IMR-90 (cell line): ENCODE measurements around the gene ARHGAP10. TPM values are rescaled to one million over a fixed set of nuclear protein-coding genes. Genes with fewer than 3 reads are reported as not detected.
A peak's percentile ranks its signal among the peaks of the same experiment; 100 is the strongest.

Source experiments
- ATAC-seq: fragments of 200-7000 bp; cut with Tn5 transposase; 2 replicates; pipeline ENCODE4 v1.9.1; 2020; ENCODE audit warnings: low read depth, mild to moderate bottlenecking, moderate library complexity
- BruUV-seq: library from RNA; stranded (reverse); fragments of 400-500 nt; replicated peaks from 2 replicates; lab custom pipeline; 2021; lab: Mats Ljungman, UMichigan
- CTCF ChIA-PET: fragments of 300-600 bp; formaldehyde crosslinking; extraction: SDS; loops from one replicate; lab custom pipeline; 2021; ENCODE audit warnings: antibody characterized with exemption; lab: Yijun Ruan, JAX
- POLR2A ChIA-PET: fragments of 300-600 bp; sonication (Branson Sonifier 250); formaldehyde crosslinking; loops from one replicate; lab custom pipeline; 2022; ENCODE audit warnings: antibody characterized with exemption; ENCODE audit not compliant: unreplicated experiment; lab: Charles Lee
- DNase-seq: peaks from one replicate; pipeline ENCODE4 v3.0.0; 2013
- H2AFZ ChIP-seq: replicated peaks from 2 replicates; pipeline ENCODE3; 2013; ENCODE audit warnings: low read length, mild to moderate bottlenecking; ENCODE audit not compliant: poor library complexity
- H2AK5ac ChIP-seq: 2 replicates; pipeline ENCODE4 v1.6.1; 2013; ENCODE audit warnings: low read depth, low read length, inconsistent platforms
- H2AK9ac ChIP-seq: replicated peaks from 2 replicates; pipeline ENCODE3; 2013; ENCODE audit warnings: mild to moderate bottlenecking, low read depth, low read length, moderate library complexity; ENCODE audit not compliant: poor library complexity
- H2BK120ac ChIP-seq: 2 replicates; pipeline ENCODE4 v1.6.1; 2013; ENCODE audit warnings: low read depth, low read length, inconsistent platforms
- H2BK15ac ChIP-seq: 3 replicates; pipeline ENCODE4 v1.6.1; 2013; ENCODE audit warnings: low read depth, low read length, inconsistent platforms
- H2BK20ac ChIP-seq: 2 replicates; pipeline ENCODE4 v1.6.1; 2013; ENCODE audit warnings: low read depth, mild to moderate bottlenecking, inconsistent platforms, low read length, moderate library complexity
- H2BK5ac ChIP-seq: 2 replicates; pipeline ENCODE4 v1.6.1; 2013; ENCODE audit warnings: mild to moderate bottlenecking, low read depth, low read length, inconsistent platforms; ENCODE audit not compliant: poor library complexity, severe bottlenecking
- H3K14ac ChIP-seq: replicated peaks from 2 replicates; pipeline ENCODE4 v1.6.1; 2013; ENCODE audit warnings: low read depth, low read length, inconsistent platforms
- H3K18ac ChIP-seq: 2 replicates; pipeline ENCODE4 v1.6.1; 2013; ENCODE audit warnings: low read depth, low read length, control low read depth
- H3K23ac ChIP-seq: 2 replicates; pipeline ENCODE4 v1.6.1; 2013; ENCODE audit warnings: low read depth, low read length, inconsistent platforms
- H3K27ac ChIP-seq: 2 replicates; pipeline ENCODE4 v1.5.1; 2013; ENCODE audit warnings: mild to moderate bottlenecking, control low read depth, low read length; ENCODE audit not compliant: insufficient read depth
- H3K27me3 ChIP-seq: 2 replicates; pipeline ENCODE4 v1.6.1; 2013; ENCODE audit warnings: low read length; ENCODE audit not compliant: control insufficient read depth, insufficient read depth
- H3K36me3 ChIP-seq: 2 replicates; pipeline ENCODE4 v1.6.1; 2013; ENCODE audit warnings: low read length, mixed read lengths; ENCODE audit not compliant: control insufficient read depth, insufficient read depth
- H3K4ac ChIP-seq: 2 replicates; pipeline ENCODE4 v1.6.1; 2013; ENCODE audit warnings: low read depth, low read length, inconsistent platforms
- H3K4me1 ChIP-seq: 2 replicates; pipeline ENCODE4 v1.6.1; 2013; ENCODE audit warnings: low read length, mixed read lengths; ENCODE audit not compliant: control insufficient read depth, insufficient read depth
- H3K4me2 ChIP-seq: 2 replicates; pipeline ENCODE4 v1.6.1; 2013; ENCODE audit warnings: low read depth, mild to moderate bottlenecking, control low read depth, low read length, moderate library complexity
- H3K4me3 ChIP-seq: 2 replicates; pipeline ENCODE4 v1.5.1; 2013; ENCODE audit warnings: low read depth, mild to moderate bottlenecking, control low read depth, low read length, moderate library complexity; ENCODE audit not compliant: insufficient read depth
- H3K56ac ChIP-seq: 2 replicates; pipeline ENCODE4 v1.6.1; 2013; ENCODE audit warnings: low read length, inconsistent platforms; ENCODE audit not compliant: insufficient read depth; ENCODE audit errors: extremely low read depth
- H3K79me1 ChIP-seq, 2 experiments: 2 replicates each; pipeline ENCODE4 v1.6.1; 2013; ENCODE audit warnings: low read length in 2 of 2, inconsistent platforms in 1 of 2, low read depth in 1 of 2
- H3K9ac ChIP-seq: 2 replicates; pipeline ENCODE4 v1.6.1; 2013; ENCODE audit warnings: low read depth, low read length, control low read depth
- H3K9me1 ChIP-seq: 2 replicates; pipeline ENCODE4 v1.6.1; 2013; ENCODE audit warnings: low read length, inconsistent platforms; ENCODE audit not compliant: insufficient read depth
- H3K9me3 ChIP-seq: 2 replicates; pipeline ENCODE4 v1.6.1; 2013; ENCODE audit warnings: low read length; ENCODE audit not compliant: control insufficient read depth, insufficient read depth
- H4K20me1 ChIP-seq: 2 replicates; pipeline ENCODE4 v1.6.1; 2013; ENCODE audit warnings: low read length, inconsistent platforms; ENCODE audit not compliant: insufficient read depth
- H4K5ac ChIP-seq: 2 replicates; pipeline ENCODE4 v1.6.1; 2013; ENCODE audit warnings: mild to moderate bottlenecking, low read depth, low read length, control low read depth
- H4K8ac ChIP-seq, 2 experiments: 2 replicates each; pipeline ENCODE4 v1.6.1; 2013; ENCODE audit warnings: low read depth in 2 of 2, low read length in 2 of 2, control low read depth in 1 of 2, inconsistent platforms in 1 of 2
- H4K91ac ChIP-seq: 2 replicates; pipeline ENCODE4 v1.6.1; 2013; ENCODE audit warnings: low read depth, low read length, inconsistent platforms; ENCODE audit not compliant: insufficient read depth
- BHLHE40 ChIP-seq: fragments of 150-350 bp; IDR thresholded peaks from 2 replicates; pipeline ENCODE4 v1.6.1; 2016; ENCODE audit warnings: mild to moderate bottlenecking, low read depth, low read length
- CEBPB ChIP-seq: IDR thresholded peaks from 2 replicates; pipeline ENCODE4 v1.6.1; 2012; ENCODE audit warnings: low read depth, low read length, improper control_type of control experiment
- CHD1 ChIP-seq: IDR thresholded peaks from 2 replicates; pipeline ENCODE4 v1.6.1; 2012; ENCODE audit warnings: low read depth, low read length, improper control_type of control experiment
- ELK1 ChIP-seq: fragments of 150-350 bp; IDR thresholded peaks from 2 replicates; pipeline ENCODE4 v1.6.1; 2016; ENCODE audit warnings: low read depth, mild to moderate bottlenecking, low read length, moderate library complexity, borderline replicate concordance
- MAZ ChIP-seq: IDR thresholded peaks from 2 replicates; pipeline ENCODE4 v1.6.1; 2012; ENCODE audit warnings: low read depth, mild to moderate bottlenecking, low read length, improper control_type of control experiment, moderate library complexity, borderline replicate concordance
- NFE2L2 ChIP-seq: fragments of 150-350 bp; IDR thresholded peaks from 2 replicates; pipeline ENCODE4 v1.6.1; 2016; ENCODE audit warnings: low read depth, mild to moderate bottlenecking, low read length
- SMC3 ChIP-seq: fragments of 150-350 bp; IDR thresholded peaks from 2 replicates; pipeline ENCODE4 v1.6.1; 2016; ENCODE audit warnings: low read depth, mild to moderate bottlenecking, antibody characterized with exemption, low read length, moderate library complexity
- WGBS, 2 experiments: methylation state at CpG; one replicate each; pipeline versions ENCODE4 v1.1.5 to v1.1.7; 2013; ENCODE audit warnings: missing lambda C conversion rate in 2 of 2; ENCODE audit not compliant: insufficient read length in 1 of 2; ENCODE audit errors: extremely low coverage in 2 of 2; 5-methylcytosine and 5-hydroxymethylcytosine counted together
- dilution Hi-C: fragments of 300-500 bp; cut with HindIII; formaldehyde crosslinking; loops from one replicate; pipeline ENCODE4 v1.14.3; 2018; ENCODE audit warnings: low sequenced_read_pairs; ENCODE audit not compliant: unreplicated experiment
- in situ Hi-C: fragments of 300-500 bp; cut with MboI; formaldehyde crosslinking; loops from 3 replicates; pipeline ENCODE4 v1.14.3; 2019; ENCODE audit warnings: low sequenced_read_pairs, inconsistent platforms, mixed read lengths
- intact Hi-C: fragments of 100-400 bp; cut with micrococcal nuclease; formaldehyde crosslinking; loops from 2 replicates; pipeline ENCODE4 v1.10.0; 2022
- polyA plus RNA-seq, 3 experiments: library from polyadenylated mRNA; depleted of rRNA; stranded (reverse); fragments of >200 nt; gene quantifications; 2 replicates each; pipeline ENCODE4 v1.2.3, GENCODE V29; 2012; ENCODE audit warnings: low replicate concordance in 1 of 3
- total RNA-seq: library from RNA; depleted of rRNA; stranded (reverse); fragments of >200 nt; gene quantifications from 2 replicates; pipeline ENCODE4 v1.2.3, GENCODE V29; 2012

ARHGAP10 gene
- total and polyA plus RNA-seq, 2 of the 4 experiments (the other 2 are of a cell fraction) = 27.1 to 29.4 TPM

- Histone ChIP-seq H3K4me2 (no peak overlapping the region), H3K4me1 (peaks cover 5% of the 10 kb centered on the region), H3K27me3 (no peaks in the 10 kb centered on the region), H3K56ac (no peak overlapping the region), H4K5ac (peak overlapping the region; percentile 72), H3K4ac (no peak overlapping the region), H3K14ac (peak overlapping the region; percentile 58; the same call in 1 of the 2 replicates), H3K9ac (no peak overlapping the region), H3K18ac (peak overlapping the region; percentile 33; the same call in 1 of the 2 replicates), H2AK9ac (no peak overlapping the region), H4K91ac (no peak overlapping the region), H2BK15ac (no peak overlapping the region), H4K20me1 (peaks cover under 1% of the 10 kb centered on the region; the same call in 1 of the 2 replicates), H2BK5ac (peak overlapping the region; percentile 30), H3K9me1 (peaks cover 2% of the 10 kb centered on the region; the same call in 1 of the 2 replicates), H3K27ac (no peak overlapping the region), H3K36me3 (peaks cover 11% of the 10 kb centered on the region), H2BK120ac (no peak overlapping the region), H4K8ac (peak overlapping the region in 1 of 2 experiments; percentile 52; a peak in 1 of 4 replicates), H3K23ac (no peak overlapping the region), H3K4me3 (no peak overlapping the region), H2BK20ac (no peak overlapping the region), H3K79me1 (peaks cover 37 to 50% of the 10 kb centered on the region in 2 experiments), H3K9me3 (no peaks in the 10 kb centered on the region; the same call in 1 of the 2 replicates), H2AK5ac (no peak overlapping the region), H2AFZ (no peak overlapping the region)
- in situ Hi-C loops (loop anchor here (25.0 kb wide), 1 partner anchor 342 kb away; no protein-coding TSS in a partner anchor), dilution Hi-C loops (no loop called here), intact Hi-C loops (no loop called here)
- BruUV-seq = no TSS peak
- ATAC-seq (no peak), DNase-seq (no peak)
- POLR2A ChIA-PET = no interaction called here
- no CpG with 5 or more reads among the region's 3 CpGs for WGBS, 2 experiments
- CTCF ChIA-PET = no interaction called here
- TF ChIP-seq MAZ (no peak), BHLHE40 (no peak), CEBPB (no peak), CHD1 (no peak), NFE2L2 (no peak), SMC3 (no peak), ELK1 (no peak)
Measured at GRCh38 chr4:147854154-147854553, 122.3 kb downstream of the ARHGAP10 start.
